Immature natural killer cell (primary cell): ENCODE results near the gene TEX30. TPM values are rescaled to one million over a fixed set of nuclear protein-coding genes. Genes with fewer than 3 reads are reported as not detected.
A peak's percentile ranks its signal among the peaks of the same experiment; 100 is the strongest.

ENCODE experiments used
- DNase-seq, 3 donors: peaks; one replicate each; pipeline ENCODE4 v3.0.0; 2022; ENCODE audit warnings: mixed read lengths in 1 of 3
- H3K27ac Mint-ChIP-seq, 6 donors: one replicate each; pipeline ENCODE4 v1.8.0; 2020; ENCODE audit warnings: mixed read lengths in 6 of 6, mild to moderate bottlenecking in 5 of 6, inconsistent platforms in 4 of 6, moderate library complexity in 3 of 6
- H3K27me3 Mint-ChIP-seq, 3 donors: one replicate each; pipeline ENCODE4 v1.8.0; 2020 to 2021; ENCODE audit warnings: low read depth in 3 of 3, mild to moderate bottlenecking in 3 of 3, mixed read lengths in 3 of 3, moderate library complexity in 3 of 3, inconsistent platforms in 1 of 3
- H3K36me3 Mint-ChIP-seq, 3 donors: one replicate each; pipeline ENCODE4 v1.8.0; 2020; ENCODE audit warnings: mixed read lengths in 3 of 3, inconsistent platforms in 2 of 3, mild to moderate bottlenecking in 2 of 3
- H3K4me1 Mint-ChIP-seq, 2 donors: one replicate each; pipeline ENCODE4 v1.8.0; 2020; ENCODE audit warnings: inconsistent platforms in 2 of 2, mild to moderate bottlenecking in 2 of 2, mixed read lengths in 2 of 2, moderate library complexity in 1 of 2
- H3K4me3 Mint-ChIP-seq, 5 donors: one replicate each; pipeline ENCODE4 v1.8.0; 2020; ENCODE audit warnings: mild to moderate bottlenecking in 5 of 5, mixed read lengths in 5 of 5, inconsistent platforms in 3 of 5, moderate library complexity in 3 of 5
- H3K9me3 Mint-ChIP-seq, 6 donors: one replicate each; pipeline ENCODE4 v1.8.0; 2020; ENCODE audit warnings: mild to moderate bottlenecking in 6 of 6, mixed read lengths in 6 of 6, inconsistent platforms in 4 of 6, moderate library complexity in 3 of 6
- polyA plus RNA-seq, 3 donors: library from polyadenylated mRNA; unstranded; fragments of 300-500 nt; fragmentation: Illumina TruSeq; gene quantifications; one replicate each; pipeline ENCODE4 v1.2.3, GENCODE V29; 2021

Gene TEX30
- polyA plus RNA-seq, 3 donors from 2014 or later = 24.3 to 30.8 (median 24.5) TPM

- peak; percentile 13 to 40 (median 26) for DNase-seq
- Mint-ChIP-seq H3K9me3 (peaks cover 0 to 3% (median 0%) of the 10 kb centered on the region in 6 donors), H3K27ac (peak overlapping the region in 3 of 6 donors; percentile 42 to 77 (median 69)), H3K36me3 (no peaks in the 10 kb centered on the region), H3K27me3 (peaks cover 2 to 9% (median 7%) of the 10 kb centered on the region in 3 donors), H3K4me1 (peaks cover 20 to 25% of the 10 kb centered on the region in 2 donors), H3K4me3 (no peak overlapping the region)
These were observed 48.7 kb downstream of the TEX30 start for GRCh38 chr13:102724923-102725322.

- H3K4me3 Mint-ChIP-seq = peak overlapping the region in 3 of 5 donors; percentile 1 to 67 (median 59)
- DNase-seq = peak; percentile 77 to 78 (median 77)
- H3K36me3 Mint-ChIP-seq = no peaks in the 10 kb centered on the region
- peaks cover 20 to 27% of the 10 kb centered on the region in 2 donors for H3K4me1 Mint-ChIP-seq
- peaks cover 0 to 3% (median 0%) of the 10 kb centered on the region in 6 donors for H3K9me3 Mint-ChIP-seq
- H3K27ac Mint-ChIP-seq = peak overlapping the region; percentile 36 to 83 (median 60)
- peaks cover 7 to 10% (median 9%) of the 10 kb centered on the region in 3 donors for H3K27me3 Mint-ChIP-seq
These were observed 51.8 kb downstream of the TEX30 start for GRCh38 chr13:102721800-102722231.

GRCh38 chr13:102718746-102719145, 54.8 kb downstream of the TEX30 start:
- H3K4me3 Mint-ChIP-seq = no peak overlapping the region
- peaks cover 5 to 7% (median 5%) of the 10 kb centered on the region in 3 donors for H3K27me3 Mint-ChIP-seq
- no peak for DNase-seq
- H3K27ac Mint-ChIP-seq = no peak overlapping the region
- no peaks in the 10 kb centered on the region for H3K36me3 Mint-ChIP-seq
- no peaks in the 10 kb centered on the region for H3K9me3 Mint-ChIP-seq
- H3K4me1 Mint-ChIP-seq = peaks cover 20 to 25% of the 10 kb centered on the region in 2 donors

Other genes with a start within 250 kb of the TEX30 start
- 10 to 100 TPM; 15.1 to 57.4 (median 37.6) TPM for gene TPP2, start 176.8 kb downstream of the TEX30 start, polyA plus RNA-seq
- gene METTL21C, start 78.7 kb downstream of the TEX30 start, polyA plus RNA-seq = not detected
- gene POGLUT2, start 25.2 kb upstream of the TEX30 start, polyA plus RNA-seq = 1 to 10 TPM; 1.2 to 4.2 (median 1.7) TPM
- gene BIVM, start 25.3 kb upstream of the TEX30 start, polyA plus RNA-seq = 10 to 100 TPM; 13.3 to 20.1 (median 13.6) TPM
- gene ERCC5, start 72.2 kb upstream of the TEX30 start, polyA plus RNA-seq = 10 to 100 TPM; 24.2 to 67.6 (median 36.3) TPM